ENCODE measurements around the gene IL1RN. TPM values are rescaled to one million over a fixed set of nuclear protein-coding genes. Genes with fewer than 3 reads are reported as not detected.

The IL1RN gene
- total and polyA plus RNA-seq, 2 of the 4 experiments (the other 2 are of a cell fraction) = not detected

DNA sequence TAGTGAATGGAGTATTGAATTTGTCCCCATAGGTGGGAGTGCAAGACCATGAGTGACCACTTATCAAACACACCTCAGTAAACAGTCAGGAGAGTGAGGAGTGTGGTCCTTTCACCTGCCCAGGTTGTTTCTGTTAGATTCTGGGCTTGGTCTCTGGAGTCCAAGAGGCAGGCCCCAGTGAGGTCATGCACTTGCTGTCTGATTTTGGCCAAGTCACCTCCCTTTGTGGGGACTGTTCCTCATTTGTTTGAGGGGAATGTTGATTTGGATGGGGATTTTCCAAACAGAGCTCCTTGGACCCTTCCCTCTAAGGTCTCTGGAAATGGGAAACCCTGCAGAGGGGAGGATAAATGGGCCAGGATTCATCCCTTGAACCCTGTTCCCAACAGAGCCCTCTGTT lies 7.3 kb downstream of the IL1RN start:
- Histone ChIP-seq H3K27me3 (ENCODE audit: control insufficient read depth, insufficient read depth, low read length) (peaks cover 18% of the 10 kb centered on the region), H3K36me3 (ENCODE audit: control insufficient read depth, insufficient read depth, low read length) (no peaks in the 10 kb centered on the region), H2BK5ac (ENCODE audit: low read depth, low read length, poor library complexity, severe bottlenecking) (no peak overlapping the region), H4K20me1 (ENCODE audit: insufficient read depth, low read length) (no peaks in the 10 kb centered on the region), H3K4me2 (ENCODE audit: low read depth, low read length) (no peak overlapping the region), H4K5ac (ENCODE audit: low read depth, low read length) (no peak overlapping the region), H3K23ac (ENCODE audit: low read depth, low read length) (no peak overlapping the region), H2AK9ac (replicated peaks; ENCODE audit: low read depth, low read length, poor library complexity) (no peak overlapping the region), H3K4ac (ENCODE audit: low read depth, low read length) (no peak overlapping the region), H3K79me1 (ENCODE audit: low read depth in 1 of 2, low read length in 2 of 2) (no peaks in the 10 kb centered on the region), H3K4me3 (ENCODE audit: insufficient read depth, low read depth, low read length) (no peak overlapping the region), H2BK15ac (ENCODE audit: low read depth, low read length) (no peak overlapping the region), H3K18ac (ENCODE audit: low read depth, low read length) (no peak overlapping the region), H3K27ac (ENCODE audit: insufficient read depth, low read length) (no peak overlapping the region), H3K9me1 (ENCODE audit: insufficient read depth, low read length) (no peaks in the 10 kb centered on the region), H2BK120ac (ENCODE audit: low read depth, low read length) (no peak overlapping the region), H4K91ac (ENCODE audit: insufficient read depth, low read depth, low read length) (no peak overlapping the region), H2AK5ac (ENCODE audit: low read depth, low read length) (no peak overlapping the region), H2AFZ (replicated peaks; ENCODE audit: low read length, poor library complexity) (no peak overlapping the region), H2BK20ac (ENCODE audit: low read depth, low read length) (no peak overlapping the region), H3K56ac (ENCODE audit: extremely low read depth, insufficient read depth, low read length) (no peak overlapping the region), H3K9ac (ENCODE audit: low read depth, low read length) (no peak overlapping the region), H3K14ac (replicated peaks; ENCODE audit: low read depth, low read length) (no peak overlapping the region), H3K4me1 (ENCODE audit: control insufficient read depth, insufficient read depth, low read length) (no peaks in the 10 kb centered on the region), H4K8ac (ENCODE audit: low read depth in 2 of 2, low read length in 2 of 2) (no peak overlapping the region), H3K9me3 (ENCODE audit: control insufficient read depth, insufficient read depth, low read length) (no peaks in the 10 kb centered on the region)
- no TSS peak for BruUV-seq (replicated peaks)
- dilution Hi-C loops (cut with HindIII; ENCODE audit: low sequenced_read_pairs, unreplicated experiment) = no loop called here
- in situ Hi-C loops (cut with MboI; ENCODE audit: low sequenced_read_pairs) = loop anchor here (5.0 kb wide), 1 partner anchor 238 kb away; no protein-coding TSS in a partner anchor
- ChIA-PET POLR2A (ENCODE audit: unreplicated experiment) (no interaction called here), CTCF (interaction anchor here (1.2 kb wide), 1 partner anchor 256 kb away, joined by 4 read pairs; no protein-coding TSS in a partner anchor)
- no peak for DNase-seq
- TF ChIP-seq CEBPB (IDR thresholded peaks at IDR 0.05; ENCODE audit: low read depth, low read length) = no peak
- TF ChIP-seq USF2 (IDR thresholded peaks at IDR 0.05; ENCODE audit: low read depth, low read length) = no peak
- TF ChIP-seq RFX5 (IDR thresholded peaks at IDR 0.05; ENCODE audit: low read depth, low read length) = no peak
- intact Hi-C loops (cut with micrococcal nuclease) = no loop called here
- no peak for ATAC-seq (ENCODE audit: low read depth)

All from IMR-90 (cell line).